K562 (cell line): ENCODE data around the gene ATAD3C. TPM values are rescaled to one million over a fixed set of nuclear protein-coding genes. Genes with fewer than 3 reads are reported as not detected.

Experiments
- ADNP ChIP-seq: fragments of 200-800 bp; sonication (Bioruptor generic); IDR thresholded peaks from 2 replicates; pipeline ENCODE4 v1.6.1; 2016; ENCODE audit warnings: missing genetic modification characterization, missing compliant biosample characterization
- CBX5 ChIP-seq: IDR thresholded peaks from 2 replicates; pipeline ENCODE4 v1.6.1; 2014; ENCODE audit warnings: low read depth, borderline replicate concordance
- CTCF ChIP-seq, 3 experiments: IDR thresholded peaks in 2 of 3; conservative IDR thresholded peaks in 1 of 3; 2 replicates each; pipeline ENCODE4 v1.5.1; 2011 to 2012; ENCODE audit warnings: low read length in 3 of 3, mild to moderate bottlenecking in 3 of 3, control low read depth in 2 of 3, improper control_type of control experiment in 1 of 3, inconsistent platforms in 1 of 3, low read depth in 1 of 3, mixed read lengths in 1 of 3, moderate library complexity in 1 of 3; ENCODE audit not compliant: insufficient read depth in 2 of 3
- ELK3 ChIP-seq: fragments of 450-650 bp; formaldehyde crosslinking; IDR thresholded peaks from 2 replicates; pipeline ENCODE4 v1.4.0; 2020; ENCODE audit warnings: mild to moderate bottlenecking
- EP400 ChIP-seq: fragments of 450-650 bp; IDR thresholded peaks from 2 replicates; pipeline ENCODE4 v1.6.1; 2017; ENCODE audit warnings: antibody characterized with exemption, mild to moderate bottlenecking, moderate library complexity
- FOXM1 ChIP-seq, 2 experiments: fragments of 450-650 bp in 1 of 2; sonication (generic) in 1 of 2; formaldehyde crosslinking in 1 of 2; IDR thresholded peaks; 2 replicates each; pipeline versions ENCODE4 v1.6.1 to v1.9.0; 2017 to 2022; ENCODE audit warnings: low read depth in 2 of 2, mild to moderate bottlenecking in 2 of 2, missing genetic modification reagents in 1 of 2, moderate library complexity in 1 of 2
- HMG20A ChIP-seq: fragments of 450-650 bp; formaldehyde crosslinking; conservative IDR thresholded peaks from 2 replicates; pipeline ENCODE4 v1.4.0; 2020; ENCODE audit warnings: mild to moderate bottlenecking, mixed read lengths
- IRF2 ChIP-seq: sonication (generic); formaldehyde crosslinking; IDR thresholded peaks from 2 replicates; pipeline ENCODE4 v1.8.1; 2022; ENCODE audit warnings: mild to moderate bottlenecking, missing genetic modification reagents
- KLF1 ChIP-seq: fragments of 450-650 bp; IDR thresholded peaks from 2 replicates; pipeline ENCODE4 v1.6.1; 2016; ENCODE audit warnings: missing genetic modification characterization, missing compliant biosample characterization
- NCOA2 ChIP-seq, 2 experiments: fragments of 450-650 bp; IDR thresholded peaks; 2 replicates each; pipeline ENCODE4 v1.6.1; 2018; ENCODE audit warnings: mild to moderate bottlenecking in 2 of 2, moderate library complexity in 1 of 2; ENCODE audit not compliant: partially characterized antibody in 2 of 2
- PATZ1 ChIP-seq: fragments of 250-450 bp; sonication (Bioruptor Pico); IDR thresholded peaks from 2 replicates; pipeline ENCODE4 v1.5.0; 2020; ENCODE audit warnings: mild to moderate bottlenecking, borderline replicate concordance
- PYGO2 ChIP-seq: fragments of 450-650 bp; IDR thresholded peaks from 2 replicates; pipeline ENCODE4 v1.6.1; 2016; ENCODE audit warnings: mild to moderate bottlenecking, missing genetic modification characterization, moderate library complexity, missing compliant biosample characterization
- RB1 ChIP-seq: fragments of 450-650 bp; IDR thresholded peaks from 2 replicates; pipeline ENCODE4 v1.6.1; 2017; ENCODE audit warnings: low read depth, mild to moderate bottlenecking
- SLC30A9 ChIP-seq: fragments of 250-450 bp; sonication (Bioruptor Pico); IDR thresholded peaks from 2 replicates; pipeline ENCODE4 v1.8.0; 2022; ENCODE audit warnings: mild to moderate bottlenecking, moderate library complexity
- SNIP1 ChIP-seq: fragments of 450-650 bp; IDR thresholded peaks from 2 replicates; pipeline ENCODE4 v1.7.1; 2017; ENCODE audit warnings: low read depth, mild to moderate bottlenecking
- SRSF3 ChIP-seq: fragments of 200-400 bp; formaldehyde crosslinking; IDR thresholded peaks from 2 replicates; pipeline ENCODE4 v1.6.1; 2016; ENCODE audit warnings: mild to moderate bottlenecking, low read length, moderate library complexity; ENCODE audit not compliant: insufficient read depth
- TCF7 ChIP-seq: sonication (generic); IDR thresholded peaks from 2 replicates; pipeline ENCODE4 v1.6.1; 2016; ENCODE audit warnings: antibody characterized with exemption, borderline replicate concordance
- XRCC3 ChIP-seq: fragments of 450-650 bp; IDR thresholded peaks from 2 replicates; pipeline ENCODE4 v1.6.1; 2017; ENCODE audit warnings: mild to moderate bottlenecking, moderate library complexity
- ZBTB34 ChIP-seq: fragments of 250-450 bp; sonication (Bioruptor Pico); IDR thresholded peaks from 2 replicates; pipeline ENCODE4 v1.8.0; 2021; ENCODE audit warnings: mild to moderate bottlenecking, moderate library complexity
- ZNF253 ChIP-seq: fragments of 250-450 bp; sonication (Bioruptor Pico); conservative IDR thresholded peaks from 2 replicates; pipeline ENCODE4 v1.6.1; 2021; ENCODE audit warnings: mild to moderate bottlenecking
- ZNF76 ChIP-seq: fragments of 250-450 bp; sonication (Bioruptor Pico); IDR thresholded peaks from 2 replicates; pipeline ENCODE4 v1.4.0; 2020; ENCODE audit warnings: mild to moderate bottlenecking, moderate library complexity, borderline replicate concordance
- ZNF780A ChIP-seq: fragments of 250-450 bp; sonication (Bioruptor Pico); IDR thresholded peaks from 2 replicates; pipeline ENCODE4 v1.5.0; 2021; ENCODE audit warnings: mild to moderate bottlenecking
- polyA plus RNA-seq, 8 experiments: library from polyadenylated mRNA; depleted of rRNA in 4 of 8; stranded (reverse) in 5 of 8; unstranded in 3 of 8; fragments of >200 nt; fragmentation: Nextera tagmentation in 2 of 8; fragmentation: Illumina TruSeq in 1 of 8; extraction: Ambion mirVana in 2 of 8; extraction: Trizol in 1 of 8; gene quantifications; 2 replicates each; pipeline versions ENCODE4 v1.2.1 to v1.2.3, GENCODE V29; 2011 to 2014; ENCODE audit warnings: inconsistent platforms in 1 of 8, missing spikeins in 1 of 8
- total RNA-seq, 7 experiments: library from RNA; depleted of rRNA in 6 of 7; stranded (reverse); fragments of >200 nt in 6 of 7; fragmentation: Illumina TruSeq in 2 of 7; extraction: Trizol in 2 of 7; gene quantifications; 2 replicates each; pipeline versions ENCODE4 v1.2.1 to v1.2.3, GENCODE V29; 2011 to 2021; ENCODE audit warnings: low replicate concordance in 1 of 7

The ATAD3C gene
- total and polyA plus RNA-seq, 9 of the 15 experiments (the other 6 are each of a cell fraction or from before 2014, with no cell fraction given): 0.03 to 0.18 TPM; not detected in 7

- TF ChIP-seq CTCF (IDR thresholded peaks at IDR 0.05 in 2 of 3, conservative IDR thresholded peaks at IDR 0.05 in 1 of 3; ENCODE audit: insufficient read depth in 2 of 3, low read depth in 1 of 3, low read length in 3 of 3): 0 out of 6 replicates have a peak, but pooled peaks of 1 of the 3 experiments have one; percentile 9
- no peak for TF ChIP-seq PYGO2 (tag)
- TF ChIP-seq ZBTB34 (CRISPR knock-in tag): no peak
- TF ChIP-seq FOXM1 (IDR thresholded peaks at IDR 0.05; ENCODE audit: low read depth): no peak
- peak; percentile 82; the same call in 1 of the 2 replicates for TF ChIP-seq FOXM1 (CRISPR knock-in tag; IDR thresholded peaks at IDR 0.05; ENCODE audit: low read depth)
- peak; percentile 77 for TF ChIP-seq RB1
- no peak for TF ChIP-seq ELK3
- TF ChIP-seq PATZ1 (CRISPR knock-in tag): no peak
- TF ChIP-seq ADNP (tag): no peak
- TF ChIP-seq HMG20A (CRISPR knock-in tag): no peak
- 0 out of 2 replicates have a peak, but pooled peaks have one; percentile 3 for TF ChIP-seq CBX5
- peak; percentile 82; the same call in 1 of the 2 replicates for TF ChIP-seq ZNF76
- TF ChIP-seq XRCC3: no peak
- TF ChIP-seq ZNF780A (CRISPR knock-in tag): no peak
- no peak for TF ChIP-seq ZNF253
- no peak for TF ChIP-seq SLC30A9
- TF ChIP-seq KLF1: 0 out of 2 replicates have a peak, but pooled peaks have one; percentile 15
- TF ChIP-seq SRSF3: 0 out of 2 replicates have a peak, but pooled peaks have one; percentile 82
- TF ChIP-seq IRF2: no peak
- peak; percentile 29 for TF ChIP-seq TCF7
- TF ChIP-seq NCOA2 (IDR thresholded peaks at IDR 0.05; ENCODE audit: partially characterized antibody in 2 of 2): no peak
- TF ChIP-seq SNIP1: no peak
- peak; percentile 99 for TF ChIP-seq EP400
Measured at GRCh38 chr1:1406821-1407635, 42.5 kb upstream of the ATAD3C start, which contains the start of gene MRPL20 (continued).
